Measurements from ENCODE around the gene HSPE1. TPM values are rescaled to one million over a fixed set of nuclear protein-coding genes. Genes with fewer than 3 reads are reported as not detected.
A peak's percentile ranks its signal among the peaks of the same experiment; 100 is the strongest.

Gene HSPE1
- total RNA-seq, 1 donor = 98.5 TPM

- no peak overlapping the region for H3K4me3 ChIP-seq (ENCODE audit: low read depth, low read length)
- TF ChIP-seq, protein P1, sequence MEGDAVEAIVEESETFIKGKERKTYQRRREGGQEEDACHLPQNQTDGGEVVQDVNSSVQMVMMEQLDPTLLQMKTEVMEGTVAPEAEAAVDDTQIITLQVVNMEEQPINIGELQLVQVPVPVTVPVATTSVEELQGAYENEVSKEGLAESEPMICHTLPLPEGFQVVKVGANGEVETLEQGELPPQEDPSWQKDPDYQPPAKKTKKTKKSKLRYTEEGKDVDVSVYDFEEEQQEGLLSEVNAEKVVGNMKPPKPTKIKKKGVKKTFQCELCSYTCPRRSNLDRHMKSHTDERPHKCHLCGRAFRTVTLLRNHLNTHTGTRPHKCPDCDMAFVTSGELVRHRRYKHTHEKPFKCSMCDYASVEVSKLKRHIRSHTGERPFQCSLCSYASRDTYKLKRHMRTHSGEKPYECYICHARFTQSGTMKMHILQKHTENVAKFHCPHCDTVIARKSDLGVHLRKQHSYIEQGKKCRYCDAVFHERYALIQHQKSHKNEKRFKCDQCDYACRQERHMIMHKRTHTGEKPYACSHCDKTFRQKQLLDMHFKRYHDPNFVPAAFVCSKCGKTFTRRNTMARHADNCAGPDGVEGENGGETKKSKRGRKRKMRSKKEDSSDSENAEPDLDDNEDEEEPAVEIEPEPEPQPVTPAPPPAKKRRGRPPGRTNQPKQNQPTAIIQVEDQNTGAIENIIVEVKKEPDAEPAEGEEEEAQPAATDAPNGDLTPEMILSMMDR (IDR thresholded peaks at IDR 0.05; ENCODE audit: insufficient read depth, low read length) = no peak
- no peak for DNase-seq (ENCODE audit: low read depth)
Measured at GRCh38 chr2:197504512-197504911, 4.3 kb downstream of the HSPE1 start.

GRCh38 chr2:197506658-197507057, 6.5 kb downstream of the HSPE1 start:
- TF ChIP-seq, protein P1 (IDR thresholded peaks at IDR 0.05; ENCODE audit: insufficient read depth, low read length) = no peak
- DNase-seq (ENCODE audit: low read depth) = no peak
- H3K4me3 ChIP-seq (ENCODE audit: low read depth, low read length) = no peak overlapping the region

DNA sequence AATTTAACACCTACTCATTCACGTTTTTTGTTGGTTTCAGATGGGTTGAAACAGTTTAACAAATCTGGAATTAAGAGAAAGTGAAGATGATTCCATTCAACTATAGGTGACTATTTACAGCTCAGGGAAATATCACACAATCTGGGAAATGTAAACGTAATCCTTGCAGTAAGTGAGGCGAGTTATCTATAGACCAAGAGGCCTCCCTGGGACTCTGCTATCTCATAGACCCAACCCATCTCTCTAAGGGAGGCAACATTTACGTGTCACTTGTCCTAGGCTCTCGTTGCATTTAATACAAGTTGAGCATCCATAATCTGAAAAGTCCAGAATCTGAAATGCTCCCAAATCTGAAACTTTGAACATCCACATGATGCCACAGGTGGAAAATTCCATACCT, 13.7 kb downstream of the HSPE1 start:
- no peak for DNase-seq (ENCODE audit: low read depth)
- TF ChIP-seq, protein P1 (IDR thresholded peaks at IDR 0.05; ENCODE audit: insufficient read depth, low read length) = no peak
- no peak overlapping the region for H3K4me3 ChIP-seq (ENCODE audit: low read depth, low read length)

DNA sequence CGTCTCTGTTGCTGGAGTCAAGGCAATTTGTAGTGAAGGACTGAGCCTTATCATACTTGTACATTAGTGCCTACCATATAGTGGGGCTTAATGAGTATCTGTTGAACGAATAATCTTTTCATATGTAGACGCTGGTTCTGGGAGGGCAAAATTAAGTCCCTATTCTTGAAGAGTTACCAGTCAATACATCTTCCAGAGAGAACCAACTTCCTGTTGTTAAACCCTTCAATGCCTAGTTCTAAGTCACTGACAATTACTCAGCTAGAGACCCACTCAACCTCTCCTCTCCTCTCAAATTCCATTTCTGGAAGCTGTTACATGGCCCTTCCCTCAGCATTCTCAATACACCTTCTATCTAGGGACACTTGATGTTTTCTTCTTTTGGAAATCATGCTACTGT, 14.6 kb downstream of the HSPE1 start:
- DNase-seq (ENCODE audit: low read depth) = no peak
- H3K4me3 ChIP-seq (ENCODE audit: low read depth, low read length) = peak overlapping the region; percentile 92
- TF ChIP-seq, protein P1 (IDR thresholded peaks at IDR 0.05; ENCODE audit: insufficient read depth, low read length) = no peak

DNA sequence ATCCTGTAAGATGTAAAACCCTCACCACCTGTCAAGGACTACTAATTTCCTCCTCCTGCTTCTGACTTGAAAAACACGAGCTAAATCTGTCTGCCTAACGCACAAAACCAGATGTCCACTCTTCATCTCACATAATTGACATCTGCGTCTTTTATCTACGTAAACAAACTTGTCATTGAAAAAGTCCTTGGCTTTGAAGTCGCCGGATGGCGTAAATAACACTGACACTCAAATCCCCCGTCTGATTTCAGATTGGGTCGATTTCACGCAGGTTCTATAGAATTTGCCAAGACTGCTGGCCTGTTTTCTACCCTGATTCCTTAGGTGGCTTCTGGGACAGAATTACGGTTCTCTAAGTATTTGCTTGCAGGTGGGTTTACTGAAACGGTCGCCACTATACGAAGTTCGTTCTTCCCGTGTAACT, 15.1 kb downstream of the HSPE1 start:
- peak overlapping the region; percentile 92 for H3K4me3 ChIP-seq (ENCODE audit: low read depth, low read length)
- DNase-seq (ENCODE audit: low read depth) = no peak
- TF ChIP-seq, protein P1 (IDR thresholded peaks at IDR 0.05; ENCODE audit: insufficient read depth, low read length) = no peak

GRCh38 chr2:197515739-197516392, 15.7 kb downstream of the HSPE1 start, which contains the start of gene MOB4:
MOB4 (plus strand) TSS chr2:197516066; CDS start chr2:197516087, 21 bp downstream.
- peak; percentile 92 for DNase-seq (ENCODE audit: low read depth)
- TF ChIP-seq, protein P1 (IDR thresholded peaks at IDR 0.05; ENCODE audit: insufficient read depth, low read length) = no peak
- peak within 1 kb of the TSS; percentile 92 for H3K4me3 ChIP-seq (ENCODE audit: low read depth, low read length)

DNA sequence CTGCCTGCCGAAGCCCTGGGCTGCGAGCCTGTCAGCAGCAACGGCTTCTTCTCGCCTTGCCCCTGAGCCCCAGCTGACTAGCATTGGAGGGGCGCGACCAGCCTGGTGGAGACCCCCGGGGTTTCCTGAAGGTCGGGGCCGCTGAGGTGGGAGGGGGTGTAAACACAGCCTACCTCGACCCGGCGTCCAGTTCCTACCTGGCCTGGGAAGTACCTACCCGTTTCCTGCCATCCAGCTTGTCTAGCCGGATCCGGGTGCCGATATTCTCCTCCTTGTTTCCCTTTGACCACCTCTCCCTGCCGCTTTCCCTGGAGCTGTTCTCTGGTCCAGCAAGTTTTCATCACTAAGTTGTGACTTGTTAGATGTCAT, 16.2 kb downstream of the HSPE1 start:
- peak overlapping the region; percentile 92 for H3K4me3 ChIP-seq (ENCODE audit: low read depth, low read length)
- DNase-seq (ENCODE audit: low read depth) = peak; percentile 23

More for the DNA sequence above, 16.2 kb downstream of the HSPE1 start:
- TF ChIP-seq, protein P1 (IDR thresholded peaks at IDR 0.05; ENCODE audit: insufficient read depth, low read length) = no peak
